GM23338 (cell line): ENCODE results near the gene FAM168A. TPM values are rescaled to one million over a fixed set of nuclear protein-coding genes. Genes with fewer than 3 reads are reported as not detected.

ENCODE experiments used
- ATAC-seq: fragments of 200-7000 bp; cut with Tn5 transposase; 3 replicates; pipeline ENCODE4 v1.9.1; 2020
- DNase-seq: peaks from one replicate; pipeline ENCODE4 v3.0.0-alpha.2; 2015; ENCODE audit warnings: low spot score
- H2AFZ ChIP-seq: fragments of 200-600 bp; sonication (generic); 2 replicates; pipeline ENCODE4 v1.8.0; 2016; ENCODE audit warnings: antibody characterized with exemption, mild to moderate bottlenecking, moderate library complexity
- H3F3A ChIP-seq: fragments of 200-600 bp; sonication (generic); replicated peaks from 2 replicates; pipeline ENCODE4 v1.8.0; 2017; ENCODE audit warnings: antibody characterized with exemption, mixed run types, low read depth
- H3K27ac ChIP-seq: fragments of 200-600 bp; sonication (generic); 2 replicates; pipeline ENCODE4 v1.6.1; 2016; ENCODE audit warnings: low read depth
- H3K27me3 ChIP-seq: fragments of 200-600 bp; sonication (generic); 2 replicates; pipeline ENCODE4 v1.8.0; 2016; ENCODE audit warnings: mild to moderate bottlenecking, mixed run types, moderate library complexity; ENCODE audit not compliant: insufficient read depth
- H3K36me3 ChIP-seq: fragments of 200-600 bp; sonication (generic); 2 replicates; pipeline ENCODE4 v1.8.0; 2016; ENCODE audit warnings: mild to moderate bottlenecking; ENCODE audit not compliant: insufficient read depth
- H3K4me1 ChIP-seq: fragments of 200-600 bp; sonication (generic); 2 replicates; pipeline ENCODE4 v1.8.0; 2016; ENCODE audit warnings: mild to moderate bottlenecking, moderate library complexity; ENCODE audit not compliant: insufficient read depth
- H3K4me2 ChIP-seq: fragments of 200-600 bp; sonication (generic); 2 replicates; pipeline ENCODE4 v1.7.1; 2017; ENCODE audit warnings: mixed run types
- H3K4me3 ChIP-seq: fragments of 200-600 bp; sonication (generic); 2 replicates; pipeline ENCODE4 v1.6.1; 2016; ENCODE audit warnings: mixed run types
- H3K79me2 ChIP-seq: fragments of 200-600 bp; sonication (generic); replicated peaks from 2 replicates; pipeline ENCODE4 v1.8.0; 2017; ENCODE audit warnings: mild to moderate bottlenecking; ENCODE audit not compliant: insufficient read depth
- H3K9me2 ChIP-seq: fragments of 200-600 bp; sonication (generic); 2 replicates; pipeline ENCODE4 v1.8.0; 2017; ENCODE audit not compliant: insufficient read depth
- H4K20me1 ChIP-seq: fragments of 200-600 bp; sonication (generic); replicated peaks from 2 replicates; pipeline ENCODE4 v1.8.0; 2017; ENCODE audit warnings: mild to moderate bottlenecking; ENCODE audit not compliant: insufficient read depth
- H3K27ac Mint-ChIP-seq: 2 replicates; pipeline ENCODE4 v1.8.0; 2020; ENCODE audit warnings: inconsistent platforms, mild to moderate bottlenecking, moderate library complexity, mixed read lengths
- H3K27me3 Mint-ChIP-seq: 3 replicates; pipeline ENCODE4 v1.8.0; 2022; ENCODE audit warnings: low read depth, mild to moderate bottlenecking, moderate library complexity, mixed read lengths, inconsistent platforms; ENCODE audit not compliant: insufficient read depth, poor library complexity
- H3K36me3 Mint-ChIP-seq: 3 replicates; pipeline ENCODE4 v1.8.0; 2021; ENCODE audit warnings: low read depth, mild to moderate bottlenecking, inconsistent platforms, moderate library complexity, mixed read lengths
- H3K4me1 Mint-ChIP-seq: 3 replicates; pipeline ENCODE4 v1.8.0; 2020; ENCODE audit warnings: mild to moderate bottlenecking, inconsistent platforms, mixed read lengths
- H3K4me3 Mint-ChIP-seq: 3 replicates; pipeline ENCODE4 v1.8.0; 2021; ENCODE audit warnings: moderate library complexity, mild to moderate bottlenecking, inconsistent platforms, mixed read lengths
- H3K9me3 Mint-ChIP-seq: 3 replicates; pipeline ENCODE4 v1.8.0; 2020; ENCODE audit warnings: moderate library complexity, mild to moderate bottlenecking, inconsistent platforms, mixed read lengths
- CREB1 ChIP-seq: fragments of 250-450 bp; sonication (Bioruptor Pico); IDR thresholded peaks from 2 replicates; pipeline ENCODE4 v1.5.0; 2020; ENCODE audit warnings: low read depth, mild to moderate bottlenecking, moderate library complexity
- ETS1 ChIP-seq: IDR thresholded peaks from 2 replicates; pipeline ENCODE4 v1.6.1; 2016; ENCODE audit warnings: antibody characterized with exemption
- EZH2 ChIP-seq: fragments of 200-600 bp; sonication (generic); IDR thresholded peaks from one replicate; pipeline ENCODE4 v1.8.0; 2017; ENCODE audit warnings: antibody characterized with exemption, mild to moderate bottlenecking, low read depth; ENCODE audit not compliant: unreplicated experiment
- EZH2phosphoT487 ChIP-seq: fragments of 200-600 bp; sonication (generic); IDR thresholded peaks from one replicate; pipeline ENCODE4 v1.8.1; 2018; ENCODE audit warnings: antibody characterized with exemption; ENCODE audit not compliant: unreplicated experiment
- JUNB ChIP-seq: IDR thresholded peaks from one replicate; pipeline ENCODE4 v1.6.1; 2016; ENCODE audit warnings: antibody characterized with exemption; ENCODE audit not compliant: unreplicated experiment
- NANOG ChIP-seq: IDR thresholded peaks from 2 replicates; pipeline ENCODE4 v1.6.1; 2016; ENCODE audit warnings: antibody characterized with exemption, borderline replicate concordance
- POLR2AphosphoS5 ChIP-seq: IDR thresholded peaks from 2 replicates; pipeline ENCODE4 v1.6.1; 2016; ENCODE audit warnings: antibody characterized with exemption, low read depth
- STAT1 ChIP-seq: IDR thresholded peaks from one replicate; pipeline ENCODE4 v1.6.1; 2016; ENCODE audit warnings: antibody characterized with exemption; ENCODE audit not compliant: unreplicated experiment
- ZNF114 ChIP-seq: fragments of 250-450 bp; sonication (Bioruptor Pico); IDR thresholded peaks from 2 replicates; pipeline ENCODE4 v1.5.0; 2020; ENCODE audit warnings: mild to moderate bottlenecking, moderate library complexity
- ZNF331 ChIP-seq: fragments of 250-450 bp; sonication (Bioruptor Pico); IDR thresholded peaks from 2 replicates; pipeline ENCODE4 v1.5.0; 2020; ENCODE audit warnings: low read depth, mild to moderate bottlenecking, moderate library complexity
- polyA plus RNA-seq: library from polyadenylated mRNA; unstranded; fragments of >200 nt; fragmentation: Nextera tagmentation; extraction: Ambion mirVana; gene quantifications from 2 replicates; pipeline ENCODE4 v1.2.1, GENCODE V29; 2016
- total RNA-seq: library from RNA; depleted of rRNA; stranded (reverse); fragments of >200 nt; shearing (Covaris generic); gene quantifications from 2 replicates; pipeline ENCODE4 v1.2.3, GENCODE V29; 2014
- TF ChIP-seq, protein P1 (sequence below): fragments of 250-450 bp; sonication (Bioruptor Pico); IDR thresholded peaks from 2 replicates; pipeline ENCODE4 v1.5.0; 2020; ENCODE audit warnings: mild to moderate bottlenecking, moderate library complexity
- TF ChIP-seq, protein P2 (sequence below), 2 experiments: fragments of 200-600 bp in 1 of 2; sonication (generic) in 1 of 2; conservative IDR thresholded peaks; 2 replicates each; pipeline versions ENCODE4 v1.5.1 to v1.6.1; 2016 to 2017; ENCODE audit warnings: antibody characterized with exemption in 2 of 2, low read depth in 2 of 2, mild to moderate bottlenecking in 2 of 2, moderate library complexity in 1 of 2
- TF ChIP-seq, protein P3 (sequence below): IDR thresholded peaks from one replicate; pipeline ENCODE4 v1.6.1; 2018; ENCODE audit warnings: antibody characterized with exemption; ENCODE audit not compliant: unreplicated experiment

The FAM168A gene
- total and polyA plus RNA-seq, 2 experiments from 2014 or later, result 8.0 to 20.3 TPM

GRCh38 chr11:73384531-73384871 lies 213.4 kb downstream of the FAM168A start:
- Histone ChIP-seq H3K79me2 (peaks cover 5% of the 10 kb centered on the region), H2AFZ (no peak overlapping the region), H3K36me3 (no peaks in the 10 kb centered on the region), H3K4me3 (no peak overlapping the region), H3K4me1 (no peaks in the 10 kb centered on the region), H4K20me1 (no peaks in the 10 kb centered on the region; the same call in none of the 2 replicates), H3K27me3 (no peaks in the 10 kb centered on the region), H3K27ac (no peak overlapping the region), H3K9me2 (no peaks in the 10 kb centered on the region), H3K4me2 (no peak overlapping the region), H3F3A (no peaks in the 10 kb centered on the region)
- H3K36me3 Mint-ChIP-seq, result no peaks in the 10 kb centered on the region; the same call in 2 of the 3 replicates
- peaks cover 23% of the 10 kb centered on the region for H3K4me1 Mint-ChIP-seq
- TF ChIP-seq ETS1, result no peak
- no peak for TF ChIP-seq NANOG
- no peak for TF ChIP-seq POLR2AphosphoS5
- TF ChIP-seq CREB1, result no peak
- no peak for TF ChIP-seq STAT1
- no peak for TF ChIP-seq EZH2phosphoT487
- TF ChIP-seq ZNF331 (CRISPR knock-in tag), result no peak
- TF ChIP-seq ZNF114 (CRISPR knock-in tag), result no peak
- TF ChIP-seq, protein P1, sequence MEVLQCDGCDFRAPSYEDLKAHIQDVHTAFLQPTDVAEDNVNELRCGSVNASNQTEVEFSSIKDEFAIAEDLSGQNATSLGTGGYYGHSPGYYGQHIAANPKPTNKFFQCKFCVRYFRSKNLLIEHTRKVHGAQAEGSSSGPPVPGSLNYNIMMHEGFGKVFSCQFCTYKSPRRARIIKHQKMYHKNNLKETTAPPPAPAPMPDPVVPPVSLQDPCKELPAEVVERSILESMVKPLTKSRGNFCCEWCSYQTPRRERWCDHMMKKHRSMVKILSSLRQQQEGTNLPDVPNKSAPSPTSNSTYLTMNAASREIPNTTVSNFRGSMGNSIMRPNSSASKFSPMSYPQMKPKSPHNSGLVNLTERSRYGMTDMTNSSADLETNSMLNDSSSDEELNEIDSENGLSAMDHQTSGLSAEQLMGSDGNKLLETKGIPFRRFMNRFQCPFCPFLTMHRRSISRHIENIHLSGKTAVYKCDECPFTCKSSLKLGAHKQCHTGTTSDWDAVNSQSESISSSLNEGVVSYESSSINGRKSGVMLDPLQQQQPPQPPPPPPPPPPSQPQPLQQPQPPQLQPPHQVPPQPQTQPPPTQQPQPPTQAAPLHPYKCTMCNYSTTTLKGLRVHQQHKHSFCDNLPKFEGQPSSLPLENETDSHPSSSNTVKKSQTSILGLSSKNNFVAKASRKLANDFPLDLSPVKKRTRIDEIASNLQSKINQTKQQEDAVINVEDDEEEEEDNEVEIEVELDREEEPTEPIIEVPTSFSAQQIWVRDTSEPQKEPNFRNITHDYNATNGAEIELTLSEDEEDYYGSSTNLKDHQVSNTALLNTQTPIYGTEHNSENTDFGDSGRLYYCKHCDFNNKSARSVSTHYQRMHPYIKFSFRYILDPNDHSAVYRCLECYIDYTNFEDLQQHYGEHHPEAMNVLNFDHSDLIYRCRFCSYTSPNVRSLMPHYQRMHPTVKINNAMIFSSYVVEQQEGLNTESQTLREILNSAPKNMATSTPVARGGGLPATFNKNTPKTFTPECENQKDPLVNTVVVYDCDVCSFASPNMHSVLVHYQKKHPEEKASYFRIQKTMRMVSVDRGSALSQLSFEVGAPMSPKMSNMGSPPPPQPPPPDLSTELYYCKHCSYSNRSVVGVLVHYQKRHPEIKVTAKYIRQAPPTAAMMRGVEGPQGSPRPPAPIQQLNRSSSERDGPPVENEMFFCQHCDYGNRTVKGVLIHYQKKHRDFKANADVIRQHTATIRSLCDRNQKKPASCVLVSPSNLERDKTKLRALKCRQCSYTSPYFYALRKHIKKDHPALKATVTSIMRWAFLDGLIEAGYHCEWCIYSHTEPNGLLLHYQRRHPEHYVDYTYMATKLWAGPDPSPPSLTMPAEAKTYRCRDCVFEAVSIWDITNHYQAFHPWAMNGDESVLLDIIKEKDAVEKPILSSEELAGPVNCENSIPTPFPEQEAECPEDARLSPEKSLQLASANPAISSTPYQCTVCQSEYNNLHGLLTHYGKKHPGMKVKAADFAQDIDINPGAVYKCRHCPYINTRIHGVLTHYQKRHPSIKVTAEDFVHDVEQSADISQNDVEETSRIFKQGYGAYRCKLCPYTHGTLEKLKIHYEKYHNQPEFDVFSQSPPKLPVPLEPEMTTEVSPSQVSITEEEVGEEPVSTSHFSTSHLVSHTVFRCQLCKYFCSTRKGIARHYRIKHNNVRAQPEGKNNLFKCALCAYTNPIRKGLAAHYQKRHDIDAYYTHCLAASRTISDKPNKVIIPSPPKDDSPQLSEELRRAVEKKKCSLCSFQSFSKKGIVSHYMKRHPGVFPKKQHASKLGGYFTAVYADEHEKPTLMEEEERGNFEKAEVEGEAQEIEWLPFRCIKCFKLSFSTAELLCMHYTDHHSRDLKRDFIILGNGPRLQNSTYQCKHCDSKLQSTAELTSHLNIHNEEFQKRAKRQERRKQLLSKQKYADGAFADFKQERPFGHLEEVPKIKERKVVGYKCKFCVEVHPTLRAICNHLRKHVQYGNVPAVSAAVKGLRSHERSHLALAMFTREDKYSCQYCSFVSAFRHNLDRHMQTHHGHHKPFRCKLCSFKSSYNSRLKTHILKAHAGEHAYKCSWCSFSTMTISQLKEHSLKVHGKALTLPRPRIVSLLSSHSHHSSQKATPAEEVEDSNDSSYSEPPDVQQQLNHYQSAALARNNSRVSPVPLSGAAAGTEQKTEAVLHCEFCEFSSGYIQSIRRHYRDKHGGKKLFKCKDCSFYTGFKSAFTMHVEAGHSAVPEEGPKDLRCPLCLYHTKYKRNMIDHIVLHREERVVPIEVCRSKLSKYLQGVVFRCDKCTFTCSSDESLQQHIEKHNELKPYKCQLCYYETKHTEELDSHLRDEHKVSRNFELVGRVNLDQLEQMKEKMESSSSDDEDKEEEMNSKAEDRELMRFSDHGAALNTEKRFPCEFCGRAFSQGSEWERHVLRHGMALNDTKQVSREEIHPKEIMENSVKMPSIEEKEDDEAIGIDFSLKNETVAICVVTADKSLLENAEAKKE (CRISPR knock-in tag), result no peak
- no peak for TF ChIP-seq EZH2
- TF ChIP-seq, protein P2, sequence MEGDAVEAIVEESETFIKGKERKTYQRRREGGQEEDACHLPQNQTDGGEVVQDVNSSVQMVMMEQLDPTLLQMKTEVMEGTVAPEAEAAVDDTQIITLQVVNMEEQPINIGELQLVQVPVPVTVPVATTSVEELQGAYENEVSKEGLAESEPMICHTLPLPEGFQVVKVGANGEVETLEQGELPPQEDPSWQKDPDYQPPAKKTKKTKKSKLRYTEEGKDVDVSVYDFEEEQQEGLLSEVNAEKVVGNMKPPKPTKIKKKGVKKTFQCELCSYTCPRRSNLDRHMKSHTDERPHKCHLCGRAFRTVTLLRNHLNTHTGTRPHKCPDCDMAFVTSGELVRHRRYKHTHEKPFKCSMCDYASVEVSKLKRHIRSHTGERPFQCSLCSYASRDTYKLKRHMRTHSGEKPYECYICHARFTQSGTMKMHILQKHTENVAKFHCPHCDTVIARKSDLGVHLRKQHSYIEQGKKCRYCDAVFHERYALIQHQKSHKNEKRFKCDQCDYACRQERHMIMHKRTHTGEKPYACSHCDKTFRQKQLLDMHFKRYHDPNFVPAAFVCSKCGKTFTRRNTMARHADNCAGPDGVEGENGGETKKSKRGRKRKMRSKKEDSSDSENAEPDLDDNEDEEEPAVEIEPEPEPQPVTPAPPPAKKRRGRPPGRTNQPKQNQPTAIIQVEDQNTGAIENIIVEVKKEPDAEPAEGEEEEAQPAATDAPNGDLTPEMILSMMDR (conservative IDR thresholded peaks at IDR 0.05; ENCODE audit: low read depth in 2 of 2), result no peak
- no peak for TF ChIP-seq JUNB
- TF ChIP-seq, protein P3, sequence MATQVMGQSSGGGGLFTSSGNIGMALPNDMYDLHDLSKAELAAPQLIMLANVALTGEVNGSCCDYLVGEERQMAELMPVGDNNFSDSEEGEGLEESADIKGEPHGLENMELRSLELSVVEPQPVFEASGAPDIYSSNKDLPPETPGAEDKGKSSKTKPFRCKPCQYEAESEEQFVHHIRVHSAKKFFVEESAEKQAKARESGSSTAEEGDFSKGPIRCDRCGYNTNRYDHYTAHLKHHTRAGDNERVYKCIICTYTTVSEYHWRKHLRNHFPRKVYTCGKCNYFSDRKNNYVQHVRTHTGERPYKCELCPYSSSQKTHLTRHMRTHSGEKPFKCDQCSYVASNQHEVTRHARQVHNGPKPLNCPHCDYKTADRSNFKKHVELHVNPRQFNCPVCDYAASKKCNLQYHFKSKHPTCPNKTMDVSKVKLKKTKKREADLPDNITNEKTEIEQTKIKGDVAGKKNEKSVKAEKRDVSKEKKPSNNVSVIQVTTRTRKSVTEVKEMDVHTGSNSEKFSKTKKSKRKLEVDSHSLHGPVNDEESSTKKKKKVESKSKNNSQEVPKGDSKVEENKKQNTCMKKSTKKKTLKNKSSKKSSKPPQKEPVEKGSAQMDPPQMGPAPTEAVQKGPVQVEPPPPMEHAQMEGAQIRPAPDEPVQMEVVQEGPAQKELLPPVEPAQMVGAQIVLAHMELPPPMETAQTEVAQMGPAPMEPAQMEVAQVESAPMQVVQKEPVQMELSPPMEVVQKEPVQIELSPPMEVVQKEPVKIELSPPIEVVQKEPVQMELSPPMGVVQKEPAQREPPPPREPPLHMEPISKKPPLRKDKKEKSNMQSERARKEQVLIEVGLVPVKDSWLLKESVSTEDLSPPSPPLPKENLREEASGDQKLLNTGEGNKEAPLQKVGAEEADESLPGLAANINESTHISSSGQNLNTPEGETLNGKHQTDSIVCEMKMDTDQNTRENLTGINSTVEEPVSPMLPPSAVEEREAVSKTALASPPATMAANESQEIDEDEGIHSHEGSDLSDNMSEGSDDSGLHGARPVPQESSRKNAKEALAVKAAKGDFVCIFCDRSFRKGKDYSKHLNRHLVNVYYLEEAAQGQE, result no peak
- DNase-seq, result no peak
- no peak for ATAC-seq
- peaks cover 3% of the 10 kb centered on the region for H3K27me3 Mint-ChIP-seq
- no peak overlapping the region for H3K27ac Mint-ChIP-seq
- no peak overlapping the region for H3K4me3 Mint-ChIP-seq
- no peaks in the 10 kb centered on the region for H3K9me3 Mint-ChIP-seq
